Activated CD4-positive, alpha-beta T cell treated with anti-CD3 and anti-CD28 coated beads, Interleukin-2, Interleukin-6, amounts not matched to agents 100 ng/mL and 50 ng/mL, durations not matched to agents 16 hours and 8 hours (primary cell): ENCODE results near the gene RANBP9.

ENCODE experiments used
- DNase-seq: peaks from one replicate; pipeline ENCODE4 v3.0.0-alpha.2; 2020

Gene RANBP9

DNA sequence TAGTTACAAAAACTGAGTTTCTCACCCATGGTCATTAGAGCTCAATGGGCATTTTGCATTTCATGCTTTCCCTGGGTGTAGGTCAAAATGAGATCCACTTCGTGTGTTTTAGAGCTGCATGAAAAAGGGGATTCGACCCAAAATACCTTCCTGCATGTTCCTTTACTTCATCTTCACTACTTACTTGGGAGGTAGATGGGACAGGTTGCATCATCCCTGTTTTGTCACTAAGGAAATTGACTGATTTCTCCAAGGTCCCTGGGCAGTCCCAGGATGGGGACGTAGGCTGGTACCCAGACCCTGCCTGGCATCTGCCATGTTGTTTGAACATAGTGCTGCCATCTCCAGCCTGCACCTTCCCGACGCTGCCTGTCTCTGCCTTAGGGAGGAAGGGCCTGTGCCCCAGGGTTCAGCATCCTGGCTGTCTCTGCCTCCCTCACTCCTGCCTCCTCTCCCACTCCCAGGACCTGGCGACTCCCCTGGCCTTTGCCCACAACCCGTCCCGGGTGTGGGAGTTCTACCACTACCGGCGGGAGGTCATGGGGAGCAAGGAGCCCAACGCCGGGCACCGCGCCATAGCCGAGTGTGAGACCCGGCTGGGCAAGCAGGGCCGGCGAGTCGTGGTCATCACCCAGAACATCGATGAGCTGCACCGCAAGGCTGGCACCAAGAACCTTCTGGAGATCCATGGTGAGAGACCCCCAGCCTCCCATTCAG is 120.3 kb downstream of the RANBP9 start:
- no peak for DNase-seq

DNA sequence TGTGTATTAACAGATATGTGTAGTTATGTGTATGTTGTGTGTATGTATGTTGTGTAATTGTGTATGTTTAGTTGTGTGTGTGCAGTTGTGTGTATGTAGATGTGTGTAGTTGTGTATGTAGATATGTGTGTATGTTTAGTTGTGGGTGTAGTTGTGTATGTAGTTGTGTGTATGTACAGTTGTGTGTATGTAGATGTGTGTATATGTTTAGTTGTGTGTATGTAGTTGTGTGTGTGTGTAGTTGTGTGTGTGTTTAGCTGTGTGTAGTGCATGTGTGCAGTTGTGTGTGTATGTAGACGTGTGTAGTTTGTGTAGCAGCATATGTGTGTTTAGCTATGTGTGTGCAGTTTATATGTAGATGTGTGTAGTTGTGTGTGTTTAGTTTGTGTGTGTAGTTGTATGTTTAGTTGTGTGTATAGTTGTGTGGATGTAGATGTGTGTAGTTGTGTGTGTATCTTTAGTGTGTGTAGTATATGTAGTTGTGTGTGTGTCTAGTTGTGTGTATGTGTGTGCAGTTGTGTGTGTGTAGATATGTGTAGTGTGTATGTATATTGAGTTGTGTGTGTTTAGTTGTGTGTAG is 121.0 kb downstream of the RANBP9 start:
- no peak for DNase-seq

DNA sequence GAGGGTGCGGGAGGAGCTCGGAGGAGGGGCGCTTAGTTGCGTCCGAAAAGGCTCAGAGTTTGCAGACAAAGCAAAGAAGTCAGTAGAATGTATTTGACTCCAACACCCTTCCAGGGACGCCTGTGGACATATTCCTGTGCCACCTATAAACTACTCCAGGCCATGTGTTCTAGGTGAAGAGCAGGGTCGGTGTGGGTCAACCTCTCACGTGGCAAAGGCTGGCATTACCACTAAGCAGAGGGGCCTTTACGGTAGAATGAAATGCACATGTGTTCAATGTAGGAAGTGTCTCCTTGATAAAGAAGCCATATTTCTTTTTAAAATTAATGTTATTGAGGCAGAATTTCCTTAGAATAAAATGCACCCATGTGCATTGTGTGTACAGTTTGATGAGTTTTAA is 121.8 kb downstream of the RANBP9 start:
- DNase-seq: no peak

DNA sequence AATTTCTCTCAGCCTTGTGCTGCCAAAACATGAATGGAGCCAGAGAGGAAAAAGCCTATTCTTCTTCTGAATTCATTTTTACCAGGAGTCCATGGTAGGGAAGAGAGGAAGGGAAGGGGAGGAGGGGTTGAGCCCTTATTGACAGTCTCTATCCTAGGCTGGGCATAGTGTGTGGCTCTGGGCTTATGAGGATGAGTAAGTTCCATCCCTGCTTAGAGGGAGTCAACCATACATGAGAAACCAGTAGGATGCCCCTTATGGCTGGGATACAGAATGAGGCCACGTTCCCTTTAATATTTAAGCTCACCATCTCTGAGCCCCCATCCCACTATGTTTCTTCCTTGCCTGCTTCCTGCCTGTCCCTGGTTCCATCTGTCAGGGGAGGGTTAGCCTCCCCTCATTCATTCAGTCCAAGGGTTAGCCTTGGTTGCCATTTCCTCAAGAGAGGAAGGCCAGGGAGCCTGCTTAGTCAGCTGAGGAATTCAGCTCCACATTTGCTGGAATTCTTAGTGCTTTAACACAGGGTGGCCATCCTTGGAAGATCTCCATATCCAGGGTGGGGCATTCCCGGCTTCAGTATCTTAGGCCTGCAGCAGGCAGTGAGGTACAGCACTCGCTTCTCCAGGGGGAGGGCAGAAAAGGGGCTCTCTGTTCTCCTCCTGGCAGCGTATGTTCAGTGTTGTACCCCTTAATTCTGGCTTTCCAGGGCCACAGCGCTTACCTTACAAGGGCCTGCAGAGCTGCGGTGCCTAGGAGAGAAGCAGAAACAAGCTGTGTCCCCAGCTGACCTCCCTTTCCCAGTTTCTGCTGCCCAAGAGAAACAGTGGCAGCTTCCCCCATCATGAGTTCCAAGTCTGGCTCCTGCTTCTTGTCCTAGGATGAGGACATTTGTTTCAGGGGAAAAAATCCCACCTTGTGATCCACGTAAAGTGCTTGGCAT is 124.8 kb downstream of the RANBP9 start:
- DNase-seq: no peak

DNA sequence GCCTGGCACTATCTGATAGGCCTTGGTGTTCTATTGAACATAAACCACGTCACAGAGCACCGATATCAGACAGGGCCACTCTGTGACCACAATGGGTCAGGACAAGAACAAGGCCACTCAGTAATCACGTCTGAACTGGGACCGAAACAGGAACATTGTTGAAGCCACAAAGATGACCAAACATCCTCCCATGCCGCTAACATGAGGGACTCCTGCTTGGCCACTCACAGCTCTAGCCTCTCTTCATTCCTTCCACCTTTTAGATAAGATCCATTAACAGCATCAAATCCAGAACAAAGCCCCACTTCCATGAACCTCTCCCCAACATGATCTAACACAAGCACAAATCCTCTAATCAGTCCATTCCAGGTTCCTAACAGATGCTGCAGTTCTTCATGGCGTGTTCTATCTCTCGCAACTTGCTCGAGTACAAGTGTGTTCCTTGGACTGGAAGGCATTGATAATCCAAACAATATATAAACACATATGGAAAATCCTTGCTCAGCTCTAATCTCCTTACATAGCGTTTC is 129.9 kb downstream of the RANBP9 start:
- DNase-seq: no peak

DNA sequence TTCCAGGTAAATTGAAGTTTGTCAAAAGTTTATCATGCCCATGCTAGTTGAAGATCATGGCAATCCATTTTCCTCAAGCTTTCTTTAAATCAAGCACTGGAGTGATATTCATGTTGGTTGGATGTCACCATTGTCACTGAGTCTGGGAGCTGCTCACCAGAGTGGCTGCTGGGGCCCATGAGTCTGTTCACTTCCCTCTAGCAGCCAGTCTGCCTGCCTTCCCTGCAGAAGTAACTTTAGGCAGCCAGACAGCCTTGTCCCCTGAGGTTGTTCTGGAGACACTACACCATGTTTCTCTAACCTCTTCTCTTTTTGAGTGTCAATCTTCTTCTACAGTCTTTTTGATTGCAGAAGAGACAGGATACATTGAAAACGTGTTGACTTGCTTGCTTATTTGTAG is 131.7 kb downstream of the RANBP9 start:
- DNase-seq: no peak

GRCh38 chr6:13577926-13578325 is 133.7 kb downstream of the RANBP9 start:
- no peak for DNase-seq

- no peak for DNase-seq
Observed at GRCh38 chr6:13576017-13576416, 135.6 kb downstream of the RANBP9 start.

DNA sequence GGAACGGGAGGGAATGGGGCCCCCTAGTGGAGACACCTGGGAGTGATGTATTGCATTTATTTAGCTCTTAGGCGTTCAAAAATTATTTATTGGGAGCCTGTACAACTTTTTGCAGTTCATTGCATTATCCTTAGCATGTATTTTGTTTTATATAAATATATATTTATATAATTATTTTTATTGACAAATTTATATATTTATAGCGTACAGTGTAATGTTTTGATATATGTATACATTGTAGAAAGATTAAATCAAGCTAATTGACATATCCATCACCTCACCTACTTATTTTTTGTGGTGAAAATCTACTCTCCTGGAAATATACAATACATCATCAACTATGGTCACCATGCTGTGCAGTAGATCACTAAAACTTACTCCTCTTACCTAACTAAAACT is 136.3 kb downstream of the RANBP9 start:
- DNase-seq: no peak

GRCh38 chr6:13574571-13575376 is 136.9 kb downstream of the RANBP9 start, which contains the start of gene SIRT5:
Gene SIRT5 (plus strand): TSS chr6:13574601. CDS start chr6:13584111, 9,510 bp downstream.
- peak; percentile 86 for DNase-seq

GRCh38 chr6:13574149-13574570 is 137.5 kb downstream of the RANBP9 start:
- DNase-seq: peak; percentile 97

GRCh38 chr6:13573669-13574110 is 137.9 kb downstream of the RANBP9 start:
- DNase-seq: peak; percentile 32

DNA sequence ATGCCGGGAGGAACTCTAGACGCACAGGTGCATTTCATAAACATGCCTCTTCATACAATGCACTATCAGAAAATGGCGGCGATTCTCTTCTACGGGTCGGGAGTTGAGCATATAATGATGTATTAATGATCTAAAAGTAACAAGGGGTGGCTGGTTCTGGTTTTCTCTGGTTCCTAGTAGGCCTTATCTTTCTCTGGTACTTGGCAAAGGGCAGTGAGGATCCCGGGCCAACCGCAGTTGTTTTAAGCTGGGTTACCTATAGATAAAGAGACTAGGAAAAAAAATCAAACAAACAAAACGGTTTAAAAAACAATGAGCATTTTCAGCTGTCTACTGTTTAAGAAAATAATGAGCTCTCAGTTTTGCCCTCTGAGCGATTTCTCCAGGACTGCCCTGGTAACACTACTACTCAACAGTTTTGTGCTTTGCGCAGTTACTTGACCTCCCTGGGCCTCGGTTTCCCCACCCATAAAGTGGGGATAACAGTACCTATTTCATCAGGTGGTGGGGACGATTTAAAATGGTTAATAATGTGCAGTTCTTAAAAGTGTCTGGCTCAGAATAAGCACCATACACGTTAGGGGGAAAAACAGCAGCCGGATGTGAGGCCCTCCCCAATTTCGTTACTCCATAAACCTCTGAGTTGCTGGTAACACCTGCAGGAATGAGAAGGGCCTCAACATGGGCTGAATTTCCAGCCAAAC is 138.5 kb downstream of the RANBP9 start:
- DNase-seq: no peak

- no peak for DNase-seq
Observed at GRCh38 chr6:13572240-13572639, 139.4 kb downstream of the RANBP9 start.
